BLaER1 (cell line): Measurements from ENCODE around the gene ASPA.

Experiments
- H3K27ac ChIP-seq: shearing (Covaris generic); formaldehyde crosslinking; 2 replicates; pipeline ENCODE4 v1.8.1; 2022
- H3K27me3 ChIP-seq: shearing (Covaris generic); formaldehyde crosslinking; 2 replicates; pipeline ENCODE4 v1.8.1; 2022
- H3K36me3 ChIP-seq: shearing (Covaris generic); formaldehyde crosslinking; 2 replicates; pipeline ENCODE4 v1.8.1; 2022
- H3K4me1 ChIP-seq: shearing (Covaris generic); formaldehyde crosslinking; 2 replicates; pipeline ENCODE4 v1.8.1; 2022
- H3K4me2 ChIP-seq: shearing (Covaris generic); formaldehyde crosslinking; 2 replicates; pipeline ENCODE4 v1.8.1; 2022
- H3K4me3 ChIP-seq: shearing (Covaris generic); formaldehyde crosslinking; 2 replicates; pipeline ENCODE4 v1.8.1; 2022
- H3K9ac ChIP-seq: shearing (Covaris generic); formaldehyde crosslinking; 2 replicates; pipeline ENCODE4 v1.8.1; 2022
- H3K9me3 ChIP-seq: shearing (Covaris generic); formaldehyde crosslinking; 2 replicates; pipeline ENCODE4 v1.8.1; 2022
- H4K20me1 ChIP-seq: shearing (Covaris generic); formaldehyde crosslinking; 2 replicates; pipeline ENCODE4 v1.8.1; 2022
- Cebpa-rat ChIP-seq: shearing (Covaris generic); IDR thresholded peaks from 2 replicates; pipeline ENCODE4 v1.8.1; 2022

Gene ASPA

DNA sequence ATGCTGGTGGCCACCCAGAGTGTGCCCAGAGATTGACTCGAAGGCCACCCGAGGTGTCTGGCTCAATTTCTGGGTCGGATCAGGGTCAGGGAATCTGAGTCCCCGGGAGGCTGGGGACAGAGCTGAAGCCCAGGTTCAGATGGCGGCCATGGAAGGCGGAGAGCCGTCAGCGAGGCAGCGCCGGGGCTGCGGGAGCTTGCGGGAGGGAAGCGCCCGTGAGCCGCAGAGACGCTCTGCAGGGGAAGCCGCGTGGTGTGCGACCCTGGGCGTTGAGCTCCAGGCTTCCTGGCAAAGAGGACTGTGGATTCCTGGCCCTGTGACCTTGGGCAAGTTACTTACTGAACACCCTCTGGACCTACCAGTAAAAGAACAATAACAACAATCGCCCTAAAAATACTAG, 3.7 kb upstream of the ASPA start:
- Histone ChIP-seq H3K4me2 (no peak overlapping the region), H3K36me3 (no peaks in the 10 kb centered on the region), H3K27ac (no peak overlapping the region), H3K4me3 (no peak overlapping the region), H3K9ac (no peak overlapping the region), H3K4me1 (no peaks in the 10 kb centered on the region), H4K20me1 (no peaks in the 10 kb centered on the region), H3K27me3 (no peaks in the 10 kb centered on the region), H3K9me3 (no peaks in the 10 kb centered on the region; the same call in 1 of the 2 replicates)
- no peak for TF ChIP-seq Cebpa-rat

DNA sequence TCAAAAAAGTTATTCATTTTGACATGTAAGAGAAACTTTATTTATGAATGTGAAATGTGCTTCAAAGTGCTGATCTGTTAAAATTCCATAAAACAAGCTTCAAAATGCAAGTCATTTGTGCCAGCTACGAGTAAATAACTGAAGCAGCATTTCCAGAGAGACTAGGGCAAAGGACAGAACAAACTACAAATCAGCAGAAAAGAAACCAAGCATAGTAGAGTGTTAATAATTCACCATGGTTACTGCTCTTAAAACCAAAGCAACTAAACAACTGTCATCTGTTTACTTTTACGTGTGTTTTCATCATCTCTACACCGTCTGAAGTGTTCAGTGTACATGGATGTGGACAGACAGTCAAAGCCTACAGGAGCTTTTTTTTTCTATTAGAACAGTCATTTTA, 1.6 kb upstream of the ASPA start:
- H3K36me3 ChIP-seq = no peaks in the 10 kb centered on the region
- no peak overlapping the region for H3K4me3 ChIP-seq

DNA sequence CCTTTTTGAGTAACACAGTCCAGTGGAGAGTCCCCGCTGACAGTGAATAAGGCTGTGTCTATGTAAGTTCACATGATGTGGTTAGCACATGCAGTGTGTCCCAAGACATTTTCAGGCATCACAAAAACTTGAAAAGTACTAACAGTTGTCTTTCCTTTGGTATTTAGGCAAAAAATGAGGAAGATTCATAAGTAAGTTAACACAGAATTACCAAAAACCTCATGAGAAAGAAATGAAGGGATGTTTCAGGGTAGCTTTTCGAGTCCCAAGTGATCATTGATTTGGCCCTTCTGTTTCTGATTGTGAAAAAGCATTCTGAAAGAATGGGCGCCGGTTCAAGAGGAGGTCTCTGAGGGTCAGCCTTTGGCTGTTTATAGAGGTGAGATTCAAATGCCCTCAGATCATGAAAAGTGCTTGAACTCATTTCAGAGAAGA, 529 bp upstream of the ASPA start:
- H3K4me2 ChIP-seq = no peak overlapping the region
- H4K20me1 ChIP-seq = no peaks in the 10 kb centered on the region
- no peaks in the 10 kb centered on the region for H3K27me3 ChIP-seq
- no peaks in the 10 kb centered on the region; the same call in 1 of the 2 replicates for H3K9me3 ChIP-seq
- H3K9ac ChIP-seq = no peak overlapping the region
- no peak overlapping the region for H3K27ac ChIP-seq
- no peaks in the 10 kb centered on the region for H3K4me1 ChIP-seq
- no peak for TF ChIP-seq Cebpa-rat
- H3K4me3 ChIP-seq = no peak overlapping the region
- no peaks in the 10 kb centered on the region for H3K36me3 ChIP-seq

More for the DNA sequence above, 1.6 kb upstream of the ASPA start:
- Histone ChIP-seq H3K4me2 (no peak overlapping the region), H4K20me1 (no peaks in the 10 kb centered on the region), H3K4me1 (no peaks in the 10 kb centered on the region), H3K9ac (no peak overlapping the region), H3K27me3 (no peaks in the 10 kb centered on the region), H3K27ac (no peak overlapping the region), H3K9me3 (no peaks in the 10 kb centered on the region; the same call in 1 of the 2 replicates)
- TF ChIP-seq Cebpa-rat = no peak

GRCh38 chr17:3479988-3480387, 4.2 kb downstream of the ASPA start:
- Histone ChIP-seq H3K36me3 (no peaks in the 10 kb centered on the region), H3K9me3 (no peaks in the 10 kb centered on the region), H3K4me3 (no peak overlapping the region), H4K20me1 (no peaks in the 10 kb centered on the region), H3K27ac (no peak overlapping the region), H3K9ac (no peak overlapping the region), H3K4me1 (no peaks in the 10 kb centered on the region), H3K4me2 (no peak overlapping the region), H3K27me3 (no peaks in the 10 kb centered on the region)
- TF ChIP-seq Cebpa-rat = no peak

GRCh38 chr17:3482852-3483251, 7.1 kb downstream of the ASPA start:
- Histone ChIP-seq H3K9me3 (no peaks in the 10 kb centered on the region), H3K27ac (no peak overlapping the region), H3K4me3 (no peak overlapping the region), H3K36me3 (no peaks in the 10 kb centered on the region), H4K20me1 (no peaks in the 10 kb centered on the region), H3K4me2 (no peak overlapping the region), H3K27me3 (no peaks in the 10 kb centered on the region), H3K4me1 (no peaks in the 10 kb centered on the region), H3K9ac (no peak overlapping the region)
- no peak for TF ChIP-seq Cebpa-rat

GRCh38 chr17:3485481-3486068, 9.8 kb downstream of the ASPA start:
- no peak overlapping the region for H3K9ac ChIP-seq
- H3K27me3 ChIP-seq = no peaks in the 10 kb centered on the region
- no peaks in the 10 kb centered on the region for H3K36me3 ChIP-seq
- H3K4me1 ChIP-seq = no peaks in the 10 kb centered on the region
- no peak overlapping the region for H3K27ac ChIP-seq
- no peak for TF ChIP-seq Cebpa-rat
- H3K4me2 ChIP-seq = no peak overlapping the region
- H4K20me1 ChIP-seq = no peaks in the 10 kb centered on the region
- H3K9me3 ChIP-seq = no peaks in the 10 kb centered on the region
- no peak overlapping the region for H3K4me3 ChIP-seq

- H3K27me3 ChIP-seq = no peaks in the 10 kb centered on the region
- no peak for TF ChIP-seq Cebpa-rat
- H3K9me3 ChIP-seq = peaks cover 10% of the 10 kb centered on the region
- H3K9ac ChIP-seq = no peak overlapping the region
- H3K27ac ChIP-seq = no peak overlapping the region
- no peak overlapping the region for H3K4me3 ChIP-seq
- no peaks in the 10 kb centered on the region for H3K4me1 ChIP-seq
- no peaks in the 10 kb centered on the region for H3K36me3 ChIP-seq
- no peak overlapping the region for H3K4me2 ChIP-seq
- H4K20me1 ChIP-seq = no peaks in the 10 kb centered on the region
Measured at GRCh38 chr17:3497101-3497500, 21.3 kb downstream of the ASPA start.

GRCh38 chr17:3501344-3501743, 25.5 kb downstream of the ASPA start:
- no peaks in the 10 kb centered on the region for H3K36me3 ChIP-seq
- no peaks in the 10 kb centered on the region for H3K4me1 ChIP-seq
- no peak for TF ChIP-seq Cebpa-rat
- no peaks in the 10 kb centered on the region for H3K27me3 ChIP-seq
- peaks cover 10% of the 10 kb centered on the region for H3K9me3 ChIP-seq
- no peak overlapping the region for H3K9ac ChIP-seq
- no peak overlapping the region for H3K4me2 ChIP-seq
- H3K27ac ChIP-seq = no peak overlapping the region
- no peak overlapping the region for H3K4me3 ChIP-seq
- no peaks in the 10 kb centered on the region for H4K20me1 ChIP-seq

GRCh38 chr17:3502466-3502865, 26.7 kb downstream of the ASPA start:
- Histone ChIP-seq H3K4me3 (no peak overlapping the region), H3K4me1 (no peaks in the 10 kb centered on the region), H3K36me3 (no peaks in the 10 kb centered on the region), H3K9ac (no peak overlapping the region), H3K9me3 (peaks cover 10% of the 10 kb centered on the region), H4K20me1 (no peaks in the 10 kb centered on the region), H3K27ac (no peak overlapping the region), H3K27me3 (no peaks in the 10 kb centered on the region), H3K4me2 (no peak overlapping the region)
- TF ChIP-seq Cebpa-rat = no peak

DNA sequence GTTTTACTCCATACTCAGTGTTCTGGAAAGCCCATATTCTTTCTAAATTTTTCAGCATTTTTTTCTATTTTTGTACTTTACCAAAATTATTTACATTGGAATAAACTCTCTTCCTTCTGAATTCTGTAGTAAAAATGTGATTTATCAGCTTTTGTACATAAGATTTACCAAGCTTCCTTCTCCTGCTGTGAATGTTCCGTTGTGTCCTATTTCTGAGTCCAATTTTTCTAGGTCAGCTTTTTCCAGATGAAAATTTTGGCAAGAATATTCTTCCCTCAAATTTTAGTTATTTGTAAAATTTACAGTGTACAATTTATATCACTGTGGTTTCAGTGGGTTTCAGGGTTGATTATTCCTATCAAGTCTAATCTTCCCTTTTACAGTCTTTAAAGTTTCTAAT, 27.5 kb downstream of the ASPA start:
- Histone ChIP-seq H3K4me3 (no peak overlapping the region), H4K20me1 (no peaks in the 10 kb centered on the region), H3K4me2 (no peak overlapping the region), H3K27me3 (no peaks in the 10 kb centered on the region), H3K36me3 (no peaks in the 10 kb centered on the region), H3K27ac (no peak overlapping the region), H3K9ac (no peak overlapping the region), H3K4me1 (no peaks in the 10 kb centered on the region), H3K9me3 (peaks cover 10% of the 10 kb centered on the region)
- TF ChIP-seq Cebpa-rat = no peak

DNA sequence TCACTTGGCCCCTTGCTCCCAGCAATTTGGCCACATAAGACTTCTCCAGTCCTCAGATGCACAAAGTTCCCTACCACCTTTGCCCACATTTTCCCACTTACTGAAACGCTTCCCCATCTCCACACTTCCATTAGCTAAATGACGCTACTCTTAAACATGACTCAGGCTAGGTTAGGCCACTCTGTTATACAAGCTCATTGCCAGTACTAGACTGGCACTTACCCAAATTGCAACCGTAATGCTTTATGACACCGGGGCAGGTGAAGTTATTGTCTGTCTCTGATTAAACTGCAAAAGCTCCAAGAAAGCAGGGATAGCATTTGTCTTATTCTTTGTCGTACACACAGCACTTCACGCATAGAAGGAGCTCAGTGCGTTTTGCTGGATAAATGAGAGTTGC, 29.2 kb downstream of the ASPA start:
- no peaks in the 10 kb centered on the region for H4K20me1 ChIP-seq
- H3K36me3 ChIP-seq = no peaks in the 10 kb centered on the region
- no peak for TF ChIP-seq Cebpa-rat
- peaks cover 10% of the 10 kb centered on the region for H3K9me3 ChIP-seq
- no peak overlapping the region for H3K27ac ChIP-seq
- no peak overlapping the region for H3K9ac ChIP-seq
- H3K4me3 ChIP-seq = no peak overlapping the region
- H3K4me2 ChIP-seq = no peak overlapping the region
- no peaks in the 10 kb centered on the region for H3K4me1 ChIP-seq
- H3K27me3 ChIP-seq = no peaks in the 10 kb centered on the region
